Lower lobe of right lung (tissue), 2 donors: ENCODE data around the gene EDN3. TPM values are rescaled to one million over a fixed set of nuclear protein-coding genes. Genes with fewer than 3 reads are reported as not detected.
"Not testable (repeated sequence)": the region's sequence is repeated elsewhere in the genome, so short reads cannot be mapped to it uniquely, and the experiment has no call there.

Source experiments
- ATAC-seq, 2 donors: fragments of 200-7000 bp; cut with Tn5 transposase; one replicate each; pipeline ENCODE4 v1.9.1; 2020 to 2022; ENCODE audit warnings: mild to moderate bottlenecking in 2 of 2, moderate library complexity in 2 of 2
- DNase-seq: peaks from one replicate; pipeline ENCODE4 v3.0.0-alpha.2; 2020
- H3K27ac ChIP-seq: fragments of 200-600 bp; one replicate; pipeline ENCODE4 v1.8.0; 2022
- H3K27me3 ChIP-seq: fragments of 200-600 bp; one replicate; pipeline ENCODE4 v1.8.0; 2022; ENCODE audit warnings: low read depth
- H3K36me3 ChIP-seq: fragments of 200-600 bp; one replicate; pipeline ENCODE4 v1.8.0; 2022; ENCODE audit warnings: mild to moderate bottlenecking
- H3K4me1 ChIP-seq: fragments of 200-600 bp; one replicate; pipeline ENCODE4 v1.8.0; 2022
- H3K4me3 ChIP-seq: fragments of 200-600 bp; one replicate; pipeline ENCODE4 v1.8.0; 2022; ENCODE audit warnings: mild to moderate bottlenecking
- H3K9me3 ChIP-seq: fragments of 200-600 bp; one replicate; pipeline ENCODE4 v1.8.0; 2022
- CTCF ChIP-seq: fragments of 200-600 bp; IDR thresholded peaks from one replicate; pipeline ENCODE4 v1.8.0; 2022; ENCODE audit warnings: antibody characterized with exemption, mild to moderate bottlenecking
- intact Hi-C: fragments of 100-400 bp; cut with DNase I; formaldehyde crosslinking; loops from one replicate; pipeline ENCODE4 v1.11.0; 2022
- total RNA-seq: library from RNA; stranded (reverse); fragmentation: NEBNext Ultra II Directional; extraction: Animal tissue kit (Norgen Biotek cat#: 25700); gene quantifications from one replicate; pipeline ENCODE4 v1.2.1, GENCODE V29; 2021
- donor health status: DM: no; HTN: yes; CAD: no; lungs with severe emphysema.

Gene EDN3
- total RNA-seq, 1 donor from 2014 or later, result 0.27 TPM

- no peaks in the 10 kb centered on the region for H3K4me1 ChIP-seq
- no peak for TF ChIP-seq CTCF
- H3K27me3 ChIP-seq, result peaks cover 24% of the 10 kb centered on the region
- DNase-seq (no peak), ATAC-seq (no peak)
- H3K9me3 ChIP-seq, result no peaks in the 10 kb centered on the region
- H3K27ac ChIP-seq, result no peak overlapping the region
- intact Hi-C loops, result no loop called here
- no peaks in the 10 kb centered on the region for H3K36me3 ChIP-seq
- no peak overlapping the region for H3K4me3 ChIP-seq
These were observed 35.0 kb downstream of the EDN3 start for GRCh38 chr20:59335377-59335776.

- TF ChIP-seq CTCF, result no peak
- H3K27me3 ChIP-seq, result peaks cover 18% of the 10 kb centered on the region
- H3K27ac ChIP-seq, result no peak overlapping the region
- H3K4me1 ChIP-seq, result no peaks in the 10 kb centered on the region
- ATAC-seq (no peak), DNase-seq (no peak)
- no peaks in the 10 kb centered on the region for H3K9me3 ChIP-seq
- H3K36me3 ChIP-seq, result no peaks in the 10 kb centered on the region
- H3K4me3 ChIP-seq, result no peak overlapping the region
- intact Hi-C loops, result no loop called here
These were observed 36.1 kb downstream of the EDN3 start for GRCh38 chr20:59336540-59336939.

GRCh38 chr20:59338444-59338843 is 38.0 kb downstream of the EDN3 start:
- H3K4me3 ChIP-seq, H3K4me1 ChIP-seq, intact Hi-C loops, ATAC-seq, DNase-seq, H3K9me3 ChIP-seq, H3K36me3 ChIP-seq, H3K27me3 ChIP-seq, H3K27ac ChIP-seq: not testable (repeated sequence)

- TF ChIP-seq CTCF, result no peak
- Histone ChIP-seq H3K27ac (no peak overlapping the region), H3K27me3 (no peaks in the 10 kb centered on the region), H3K36me3 (no peaks in the 10 kb centered on the region), H3K4me1 (no peaks in the 10 kb centered on the region), H3K9me3 (no peaks in the 10 kb centered on the region), H3K4me3 (no peak overlapping the region)
- no peak for ATAC-seq
- DNase-seq, result no peak
- intact Hi-C loops, result no loop called here
These were observed 39.9 kb downstream of the EDN3 start for GRCh38 chr20:59340201-59340885.

GRCh38 chr20:59341285-59342022 is 41.0 kb downstream of the EDN3 start:
- H3K36me3 ChIP-seq, H3K9me3 ChIP-seq, H3K4me1 ChIP-seq, DNase-seq, H3K27ac ChIP-seq, H3K27me3 ChIP-seq, ATAC-seq, H3K4me3 ChIP-seq, intact Hi-C loops: not testable (repeated sequence)

- H3K4me1 ChIP-seq, result no peaks in the 10 kb centered on the region
- H3K36me3 ChIP-seq, result no peaks in the 10 kb centered on the region
- DNase-seq (no peak), ATAC-seq (no peak)
- no peaks in the 10 kb centered on the region for H3K9me3 ChIP-seq
- intact Hi-C loops, result no loop called here
- H3K27me3 ChIP-seq, result no peaks in the 10 kb centered on the region
- TF ChIP-seq CTCF, result no peak
- H3K27ac ChIP-seq, result no peak overlapping the region
- no peak overlapping the region for H3K4me3 ChIP-seq
These were observed 41.9 kb downstream of the EDN3 start for GRCh38 chr20:59342023-59342957.
